ENCODE measurements around the gene CDK5RAP2.

The CDK5RAP2 gene

DNA sequence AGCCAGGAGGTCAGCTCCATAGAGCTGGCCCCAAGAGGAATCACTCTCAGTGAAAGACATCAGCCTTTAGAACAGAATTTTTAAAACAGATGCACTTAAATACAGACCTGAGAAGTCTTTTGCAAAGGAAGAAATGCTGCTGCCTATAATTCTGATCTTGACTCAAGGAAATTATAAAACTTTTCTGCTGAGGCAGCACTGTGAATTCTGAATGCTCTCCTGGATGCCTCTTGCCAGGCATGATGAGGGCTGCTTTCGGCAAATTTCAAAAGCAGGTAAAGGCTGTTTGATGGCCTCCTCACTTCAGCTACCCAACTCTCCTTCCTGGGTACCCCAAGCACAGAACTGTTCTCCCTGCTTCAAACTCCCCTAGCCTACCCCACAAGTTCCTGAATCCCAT is 174.8 kb downstream of the CDK5RAP2 start:
- no peak for TF ChIP-seq EZH2phosphoT487 (IDR thresholded peaks at IDR 0.05; ENCODE audit: borderline replicate concordance)
- TF ChIP-seq, protein P1, sequence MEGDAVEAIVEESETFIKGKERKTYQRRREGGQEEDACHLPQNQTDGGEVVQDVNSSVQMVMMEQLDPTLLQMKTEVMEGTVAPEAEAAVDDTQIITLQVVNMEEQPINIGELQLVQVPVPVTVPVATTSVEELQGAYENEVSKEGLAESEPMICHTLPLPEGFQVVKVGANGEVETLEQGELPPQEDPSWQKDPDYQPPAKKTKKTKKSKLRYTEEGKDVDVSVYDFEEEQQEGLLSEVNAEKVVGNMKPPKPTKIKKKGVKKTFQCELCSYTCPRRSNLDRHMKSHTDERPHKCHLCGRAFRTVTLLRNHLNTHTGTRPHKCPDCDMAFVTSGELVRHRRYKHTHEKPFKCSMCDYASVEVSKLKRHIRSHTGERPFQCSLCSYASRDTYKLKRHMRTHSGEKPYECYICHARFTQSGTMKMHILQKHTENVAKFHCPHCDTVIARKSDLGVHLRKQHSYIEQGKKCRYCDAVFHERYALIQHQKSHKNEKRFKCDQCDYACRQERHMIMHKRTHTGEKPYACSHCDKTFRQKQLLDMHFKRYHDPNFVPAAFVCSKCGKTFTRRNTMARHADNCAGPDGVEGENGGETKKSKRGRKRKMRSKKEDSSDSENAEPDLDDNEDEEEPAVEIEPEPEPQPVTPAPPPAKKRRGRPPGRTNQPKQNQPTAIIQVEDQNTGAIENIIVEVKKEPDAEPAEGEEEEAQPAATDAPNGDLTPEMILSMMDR (conservative IDR thresholded peaks at IDR 0.05; ENCODE audit: low read length) = no peak
- no peak overlapping the region for H3K4me3 ChIP-seq (ENCODE audit: low read length, poor library complexity, severe bottlenecking)
- H2AFZ ChIP-seq (ENCODE audit: low read length) = no peak overlapping the region
- H3F3A ChIP-seq (ENCODE audit: low read depth) = no peaks in the 10 kb centered on the region
- no peaks in the 10 kb centered on the region for H3K9me2 ChIP-seq (replicated peaks; ENCODE audit: low read depth, low read length)
- no peaks in the 10 kb centered on the region for H3K9me3 ChIP-seq (ENCODE audit: insufficient read depth, low read depth, low read length)
- H3K36me3 ChIP-seq (ENCODE audit: insufficient read depth, low read length) = peaks cover 96% of the 10 kb centered on the region
- no peaks in the 10 kb centered on the region for H3K79me2 ChIP-seq (ENCODE audit: insufficient read depth, low read length)
- no peaks in the 10 kb centered on the region for H3K27me3 ChIP-seq (ENCODE audit: insufficient read depth, low read length, poor library complexity, severe bottlenecking)
- H3K4me2 ChIP-seq (ENCODE audit: low read depth, low read length, poor library complexity, severe bottlenecking) = no peak overlapping the region
- H3K9ac ChIP-seq (ENCODE audit: low read depth, low read length, poor library complexity, severe bottlenecking) = no peak overlapping the region
- H3K4me1 ChIP-seq (ENCODE audit: insufficient read depth, low read length, poor library complexity, severe bottlenecking) = no peaks in the 10 kb centered on the region
- H4K20me1 ChIP-seq (ENCODE audit: insufficient read depth, low read length, poor library complexity, severe bottlenecking) = no peaks in the 10 kb centered on the region

DNA sequence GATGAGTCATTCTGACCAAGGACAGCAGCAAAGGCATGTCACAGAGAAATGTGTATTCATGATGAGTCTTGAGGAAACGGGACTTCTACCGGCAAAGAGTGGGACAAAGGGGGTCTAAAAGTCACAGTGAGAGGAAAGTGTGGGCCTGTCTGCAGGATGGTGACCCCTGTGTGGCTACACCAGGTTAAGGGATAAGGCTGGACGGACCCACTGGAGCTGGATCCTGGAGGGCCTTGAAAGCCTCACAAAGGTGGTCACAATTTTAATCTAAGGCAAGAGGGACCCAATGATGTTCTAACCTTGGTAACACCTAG is 176.5 kb downstream of the CDK5RAP2 start:
- no peak for TF ChIP-seq EZH2phosphoT487 (IDR thresholded peaks at IDR 0.05; ENCODE audit: borderline replicate concordance)
- TF ChIP-seq, protein P1 (conservative IDR thresholded peaks at IDR 0.05; ENCODE audit: low read length) = no peak
- Histone ChIP-seq H3K36me3 (ENCODE audit: insufficient read depth, low read length) (peaks cover 96% of the 10 kb centered on the region), H3K9ac (ENCODE audit: low read depth, low read length, poor library complexity, severe bottlenecking) (no peak overlapping the region)

DNA sequence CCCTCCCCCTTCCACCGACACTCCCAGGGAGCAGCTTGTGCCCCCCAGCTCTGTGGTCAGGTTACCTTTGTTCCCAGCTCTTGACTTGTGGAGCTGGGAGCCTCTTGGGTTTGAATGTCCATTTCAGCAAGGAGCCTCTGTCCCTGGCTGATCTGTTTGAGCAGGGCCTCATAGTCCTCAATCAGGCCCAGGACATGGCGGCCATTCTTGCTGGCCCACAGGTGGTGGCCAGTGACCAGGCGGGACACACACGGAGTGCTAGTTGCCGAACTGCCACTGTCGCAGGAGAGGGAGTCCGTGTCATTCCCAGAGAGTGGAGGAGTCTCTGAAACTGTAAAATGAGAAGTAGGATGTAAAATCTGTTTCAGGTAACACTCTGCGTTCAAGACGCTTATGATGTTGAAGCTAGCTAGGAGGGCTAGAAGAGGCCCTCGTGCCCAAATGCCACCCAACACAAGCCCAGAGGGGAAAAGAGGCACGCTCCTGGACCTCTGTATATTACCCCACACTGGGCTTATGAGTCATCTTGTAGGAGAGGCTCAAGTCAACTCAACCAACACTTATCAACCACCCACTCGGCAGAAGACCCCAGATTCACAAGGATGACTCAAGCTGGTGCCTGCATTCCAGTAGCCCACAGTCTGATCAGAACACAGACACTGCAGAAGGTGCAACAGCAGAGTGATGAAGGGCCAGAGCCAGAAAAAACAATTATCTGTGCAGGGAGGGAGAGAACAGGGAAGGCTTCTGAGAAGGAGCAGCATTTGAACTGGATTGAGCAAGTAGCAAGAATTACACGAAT is 177.0 kb downstream of the CDK5RAP2 start:
- H3K4me2 ChIP-seq (ENCODE audit: low read depth, low read length, poor library complexity, severe bottlenecking) = no peak overlapping the region

More for the DNA sequence above, 176.5 kb downstream of the CDK5RAP2 start:
- Histone ChIP-seq H4K20me1 (ENCODE audit: insufficient read depth, low read length, poor library complexity, severe bottlenecking) (no peaks in the 10 kb centered on the region), H3K27me3 (ENCODE audit: insufficient read depth, low read length, poor library complexity, severe bottlenecking) (no peaks in the 10 kb centered on the region), H3K79me2 (ENCODE audit: insufficient read depth, low read length) (no peaks in the 10 kb centered on the region), H2AFZ (ENCODE audit: low read length) (no peak overlapping the region), H3K9me3 (ENCODE audit: insufficient read depth, low read depth, low read length) (no peaks in the 10 kb centered on the region), H3F3A (ENCODE audit: low read depth) (no peaks in the 10 kb centered on the region), H3K4me2 (ENCODE audit: low read depth, low read length, poor library complexity, severe bottlenecking) (no peak overlapping the region), H3K9me2 (replicated peaks; ENCODE audit: low read depth, low read length) (no peaks in the 10 kb centered on the region), H3K4me1 (ENCODE audit: insufficient read depth, low read length, poor library complexity, severe bottlenecking) (no peaks in the 10 kb centered on the region), H3K4me3 (ENCODE audit: low read length, poor library complexity, severe bottlenecking) (no peak overlapping the region)

More for the DNA sequence above, 177.0 kb downstream of the CDK5RAP2 start:
- no peaks in the 10 kb centered on the region for H3K9me3 ChIP-seq (ENCODE audit: insufficient read depth, low read depth, low read length)
- no peaks in the 10 kb centered on the region for H3K4me1 ChIP-seq (ENCODE audit: insufficient read depth, low read length, poor library complexity, severe bottlenecking)
- no peaks in the 10 kb centered on the region for H3K79me2 ChIP-seq (ENCODE audit: insufficient read depth, low read length)
- H4K20me1 ChIP-seq (ENCODE audit: insufficient read depth, low read length, poor library complexity, severe bottlenecking) = no peaks in the 10 kb centered on the region
- H3K4me3 ChIP-seq (ENCODE audit: low read length, poor library complexity, severe bottlenecking) = no peak overlapping the region
- no peaks in the 10 kb centered on the region for H3K27me3 ChIP-seq (ENCODE audit: insufficient read depth, low read length, poor library complexity, severe bottlenecking)
- no peaks in the 10 kb centered on the region for H3K9me2 ChIP-seq (replicated peaks; ENCODE audit: low read depth, low read length)
- TF ChIP-seq, protein P1 (conservative IDR thresholded peaks at IDR 0.05; ENCODE audit: low read length) = no peak
- TF ChIP-seq EZH2phosphoT487 (IDR thresholded peaks at IDR 0.05; ENCODE audit: borderline replicate concordance) = no peak
- no peaks in the 10 kb centered on the region for H3F3A ChIP-seq (ENCODE audit: low read depth)
- H2AFZ ChIP-seq (ENCODE audit: low read length) = no peak overlapping the region
- no peak overlapping the region for H3K9ac ChIP-seq (ENCODE audit: low read depth, low read length, poor library complexity, severe bottlenecking)
- H3K36me3 ChIP-seq (ENCODE audit: insufficient read depth, low read length) = peaks cover 93% of the 10 kb centered on the region
